ENCODE data around the gene EMX1.

The EMX1 gene

DNA sequence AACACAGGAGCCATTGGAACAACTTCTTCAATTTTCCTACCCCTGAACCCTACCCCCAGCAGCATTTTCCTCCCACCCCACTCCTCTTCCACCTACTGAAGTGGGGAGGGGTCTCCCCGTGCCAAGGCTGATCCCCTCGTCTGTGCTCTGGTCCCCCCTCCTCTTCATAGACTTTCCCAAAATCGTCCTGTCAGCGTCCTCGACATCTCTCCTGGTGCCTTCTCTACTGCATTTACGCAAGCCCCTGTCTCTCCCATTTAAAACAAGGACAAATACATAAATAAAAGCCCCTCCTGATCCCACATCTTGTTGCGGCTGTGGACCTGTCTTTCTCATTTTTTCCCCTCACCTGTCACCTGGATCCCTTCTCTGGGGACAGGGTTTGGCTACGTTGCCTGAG is 42.2 kb downstream of the EMX1 start:
- no peak for DNase-seq (ENCODE audit: low read depth, low spot score)
- no peak overlapping the region for H3K9ac ChIP-seq (ENCODE audit: insufficient read length)
- TF ChIP-seq EZH2 (IDR thresholded peaks at IDR 0.05): no peak

DNA sequence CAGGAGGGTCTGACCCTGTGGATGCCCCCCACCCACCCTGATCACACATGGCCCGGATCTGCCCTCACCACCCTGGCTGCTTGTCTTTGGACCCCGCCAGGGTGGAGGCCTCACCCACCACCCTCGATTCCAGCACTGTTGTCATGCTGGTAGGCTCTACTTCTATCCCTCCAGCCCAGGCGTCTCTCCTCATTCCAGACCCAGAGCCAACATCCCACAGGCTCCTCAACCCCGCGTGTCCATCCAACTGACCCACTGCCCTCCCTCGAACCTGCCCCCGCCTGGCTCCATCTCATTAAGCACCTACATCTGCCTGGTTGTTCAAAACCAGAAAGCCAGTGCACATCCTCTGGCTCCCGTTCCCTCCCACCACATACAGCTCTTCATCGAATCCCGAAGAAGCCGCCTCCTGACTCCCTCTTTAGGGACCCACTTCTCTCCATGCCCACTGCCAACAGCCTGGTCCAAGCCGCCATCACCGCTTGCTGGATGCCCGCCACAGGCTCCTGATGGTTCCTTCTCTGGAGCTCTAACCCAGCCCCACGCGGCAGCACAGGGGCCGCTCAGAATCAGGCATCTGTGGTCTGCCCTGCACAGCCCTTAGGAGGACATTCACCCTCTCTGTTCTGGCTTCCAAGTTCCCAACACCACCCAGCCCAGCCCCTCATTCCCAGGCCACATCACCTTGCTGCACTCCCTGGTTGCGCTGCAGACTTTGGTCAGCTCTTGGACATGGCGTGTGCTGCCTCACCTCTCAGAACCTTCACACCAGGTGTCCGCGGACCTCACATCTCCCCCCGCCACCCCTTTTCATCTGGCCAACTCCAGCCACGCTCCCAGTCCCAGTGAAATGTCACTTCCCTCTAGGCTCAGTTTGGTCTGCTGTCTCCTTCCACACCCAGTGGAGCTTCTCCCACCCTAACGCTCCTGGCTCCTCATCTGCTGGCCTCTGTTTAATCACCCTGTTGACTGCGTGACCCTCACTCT is 43.0 kb downstream of the EMX1 start:
- no peak for DNase-seq (ENCODE audit: low read depth, low spot score)
- Histone ChIP-seq H3K4me3 (no peak overlapping the region), H3K36me3 (ENCODE audit: insufficient read depth, low read length) (no peaks in the 10 kb centered on the region), H3K9ac (ENCODE audit: insufficient read length) (no peak overlapping the region), H3K9me3 (ENCODE audit: low read depth, low read length) (no peaks in the 10 kb centered on the region), H3K27ac (no peak overlapping the region)
- TF ChIP-seq EZH2 (IDR thresholded peaks at IDR 0.05) (no peak), POLR2AphosphoS5 (IDR thresholded peaks at IDR 0.05; ENCODE audit: borderline replicate concordance, low read depth, low read length) (no peak), FOXP2 (optimal IDR thresholded peaks at IDR 0.05; ENCODE audit: control extremely low read depth, extremely low read length, insufficient read depth) (no peak)

More for the DNA sequence above, 42.2 kb downstream of the EMX1 start:
- no peaks in the 10 kb centered on the region for H3K9me3 ChIP-seq (ENCODE audit: low read depth, low read length)
- no peak overlapping the region for H3K4me3 ChIP-seq
- H3K36me3 ChIP-seq (ENCODE audit: insufficient read depth, low read length): no peaks in the 10 kb centered on the region
- no peak overlapping the region for H3K27ac ChIP-seq

DNA sequence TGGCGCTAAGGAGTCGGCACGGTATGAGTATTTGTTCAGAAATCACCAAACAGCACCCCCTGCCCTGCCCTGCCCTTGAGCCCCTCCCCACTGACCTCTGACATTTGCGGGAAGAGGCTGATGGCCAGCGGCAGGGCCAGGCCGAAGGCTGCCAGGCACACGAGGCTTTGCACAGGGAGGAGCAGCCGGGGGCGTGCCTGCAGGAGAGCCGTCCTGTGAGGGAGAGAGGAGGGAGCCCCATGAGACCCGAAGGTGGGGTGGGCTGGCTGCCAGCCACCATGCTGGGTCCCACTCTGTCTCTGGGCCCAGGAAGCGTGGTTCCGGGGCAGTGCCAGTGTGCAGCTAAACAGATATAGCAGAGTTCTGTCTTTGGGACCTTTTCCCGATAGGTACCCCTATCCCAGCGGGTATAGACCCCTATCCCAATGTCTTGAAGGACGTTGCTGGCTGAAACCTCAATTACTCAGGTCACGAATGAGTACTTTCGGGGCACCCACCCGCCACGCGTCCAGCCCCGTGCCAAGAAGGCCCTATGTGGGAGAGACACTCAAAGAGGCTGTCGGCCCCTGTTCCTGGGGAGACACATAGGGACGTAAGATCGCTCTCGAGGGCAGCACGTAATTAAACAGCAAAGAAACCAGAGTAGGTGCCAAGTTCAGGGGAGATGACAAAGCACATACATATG is 43.9 kb downstream of the EMX1 start:
- Histone ChIP-seq H3K36me3 (ENCODE audit: insufficient read depth, low read length) (no peaks in the 10 kb centered on the region), H3K9ac (ENCODE audit: insufficient read length) (no peak overlapping the region), H3K27ac (no peak overlapping the region), H3K4me3 (no peak overlapping the region), H3K9me3 (ENCODE audit: low read depth, low read length) (no peaks in the 10 kb centered on the region)
- DNase-seq (ENCODE audit: low read depth, low spot score): no peak
- TF ChIP-seq POLR2AphosphoS5 (IDR thresholded peaks at IDR 0.05; ENCODE audit: borderline replicate concordance, low read depth, low read length): no peak
- no peak for TF ChIP-seq EZH2 (IDR thresholded peaks at IDR 0.05)
- TF ChIP-seq FOXP2 (optimal IDR thresholded peaks at IDR 0.05; ENCODE audit: control extremely low read depth, extremely low read length, insufficient read depth): no peak

DNA sequence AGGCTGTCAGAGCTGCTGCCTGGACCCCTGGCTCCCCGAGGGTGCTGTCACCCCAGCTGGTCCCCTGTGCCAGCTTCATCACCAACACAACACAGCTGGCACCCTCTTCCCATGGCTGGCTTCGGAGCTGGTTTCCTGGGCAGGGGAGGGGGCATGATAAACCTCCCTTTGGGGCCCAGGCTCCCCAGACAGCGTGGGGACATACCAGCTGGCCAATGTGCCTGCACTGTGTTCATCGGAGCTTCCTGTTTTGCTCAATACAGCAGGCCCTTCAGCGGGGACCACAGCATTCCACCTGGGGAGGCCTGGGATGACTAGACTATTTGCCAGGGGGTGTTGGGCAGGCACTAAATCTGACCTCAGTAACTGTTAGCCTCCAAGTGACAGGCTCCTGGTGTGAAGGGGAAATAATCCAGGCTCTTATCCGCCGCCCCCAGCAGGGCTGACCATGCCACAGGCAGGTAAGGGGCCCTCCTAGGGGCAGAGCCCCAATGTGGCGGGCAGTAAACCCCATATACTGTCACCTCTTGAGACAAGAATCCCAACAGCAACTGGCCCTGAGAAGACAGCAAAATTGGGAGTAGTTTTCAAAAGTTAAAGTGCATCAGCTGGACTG is 44.6 kb downstream of the EMX1 start:
- no peak for DNase-seq (ENCODE audit: low read depth, low spot score)
- H3K9ac ChIP-seq (ENCODE audit: insufficient read length): no peak overlapping the region
- no peak overlapping the region for H3K4me3 ChIP-seq
- H3K36me3 ChIP-seq (ENCODE audit: insufficient read depth, low read length): no peaks in the 10 kb centered on the region
- H3K9me3 ChIP-seq (ENCODE audit: low read depth, low read length): no peaks in the 10 kb centered on the region
- TF ChIP-seq FOXP2 (optimal IDR thresholded peaks at IDR 0.05; ENCODE audit: control extremely low read depth, extremely low read length, insufficient read depth): no peak
- TF ChIP-seq POLR2AphosphoS5 (IDR thresholded peaks at IDR 0.05; ENCODE audit: borderline replicate concordance, low read depth, low read length): no peak
- no peak for TF ChIP-seq EZH2 (IDR thresholded peaks at IDR 0.05)
- no peak overlapping the region for H3K27ac ChIP-seq

DNA sequence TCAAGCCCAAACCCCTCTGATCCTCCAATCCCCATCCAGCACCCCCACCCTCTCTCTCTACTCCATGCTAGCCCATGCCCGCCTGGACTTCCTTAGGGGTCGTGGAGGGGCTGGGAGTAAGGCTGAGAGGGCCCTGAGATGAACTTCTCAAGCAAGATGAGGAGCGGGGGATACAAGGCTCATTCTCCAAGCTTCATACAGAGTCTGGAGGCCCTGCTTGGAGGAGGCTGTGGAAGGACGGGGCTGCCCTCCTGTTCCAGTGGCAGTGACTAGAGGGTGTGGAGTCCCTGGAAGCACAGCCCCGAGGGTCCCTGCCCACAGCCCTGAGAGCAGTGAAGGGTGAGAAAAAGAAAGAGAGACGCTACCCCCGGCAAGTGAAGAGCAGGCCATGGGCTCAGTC is 45.6 kb downstream of the EMX1 start:
- no peak for TF ChIP-seq FOXP2 (optimal IDR thresholded peaks at IDR 0.05; ENCODE audit: control extremely low read depth, extremely low read length, insufficient read depth)
- no peak for TF ChIP-seq POLR2AphosphoS5 (IDR thresholded peaks at IDR 0.05; ENCODE audit: borderline replicate concordance, low read depth, low read length)
- TF ChIP-seq EZH2 (IDR thresholded peaks at IDR 0.05): no peak
- H3K36me3 ChIP-seq (ENCODE audit: insufficient read depth, low read length): no peaks in the 10 kb centered on the region
- no peak overlapping the region for H3K27ac ChIP-seq
- no peaks in the 10 kb centered on the region for H3K9me3 ChIP-seq (ENCODE audit: low read depth, low read length)
- H3K4me3 ChIP-seq: no peak overlapping the region
- DNase-seq (ENCODE audit: low read depth, low spot score): no peak
- no peak overlapping the region for H3K9ac ChIP-seq (ENCODE audit: insufficient read length)

DNA sequence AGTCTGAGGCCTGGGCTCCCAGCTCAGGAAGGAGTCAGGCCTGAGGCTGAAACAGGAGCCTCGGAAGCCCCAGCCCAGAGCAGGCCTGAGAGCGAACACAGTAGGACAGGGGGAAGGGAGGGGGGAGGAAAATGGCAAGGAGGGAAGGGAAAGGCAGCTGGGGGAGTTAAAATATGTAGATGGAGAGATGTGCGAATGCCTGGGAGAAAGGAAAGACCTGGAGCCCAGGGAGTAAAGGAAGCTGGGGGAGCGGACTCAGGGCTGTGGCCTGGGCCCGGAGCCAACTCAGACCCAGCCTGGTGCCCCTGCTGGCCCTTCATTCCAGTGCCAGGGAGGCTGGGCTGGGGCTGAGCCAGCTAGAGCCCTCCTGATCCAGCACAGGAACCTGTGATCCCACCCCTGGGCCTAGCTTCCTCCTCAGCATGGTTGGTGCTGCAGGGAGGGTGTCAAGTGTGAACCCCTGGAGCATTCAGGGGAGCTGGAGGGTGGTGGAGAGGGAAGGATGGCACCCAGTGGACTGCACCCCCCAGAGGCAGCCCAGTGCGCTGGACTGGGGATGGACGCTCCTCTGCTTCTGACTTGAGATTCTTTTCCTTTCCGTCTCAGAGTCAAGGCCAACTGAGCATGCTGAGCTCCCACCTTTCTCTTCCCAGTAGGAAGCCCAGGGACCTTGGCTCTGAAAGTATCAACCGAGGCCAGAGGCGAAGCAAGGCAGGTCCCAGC is 46.3 kb downstream of the EMX1 start:
- no peak overlapping the region for H3K4me3 ChIP-seq
- no peaks in the 10 kb centered on the region for H3K9me3 ChIP-seq (ENCODE audit: low read depth, low read length)
- no peak for DNase-seq (ENCODE audit: low read depth, low spot score)
- no peak overlapping the region for H3K27ac ChIP-seq
- H3K9ac ChIP-seq (ENCODE audit: insufficient read length): no peak overlapping the region
- TF ChIP-seq POLR2AphosphoS5 (IDR thresholded peaks at IDR 0.05; ENCODE audit: borderline replicate concordance, low read depth, low read length) (no peak), EZH2 (IDR thresholded peaks at IDR 0.05) (no peak), FOXP2 (optimal IDR thresholded peaks at IDR 0.05; ENCODE audit: control extremely low read depth, extremely low read length, insufficient read depth) (no peak)
- H3K36me3 ChIP-seq (ENCODE audit: insufficient read depth, low read length): no peaks in the 10 kb centered on the region

DNA sequence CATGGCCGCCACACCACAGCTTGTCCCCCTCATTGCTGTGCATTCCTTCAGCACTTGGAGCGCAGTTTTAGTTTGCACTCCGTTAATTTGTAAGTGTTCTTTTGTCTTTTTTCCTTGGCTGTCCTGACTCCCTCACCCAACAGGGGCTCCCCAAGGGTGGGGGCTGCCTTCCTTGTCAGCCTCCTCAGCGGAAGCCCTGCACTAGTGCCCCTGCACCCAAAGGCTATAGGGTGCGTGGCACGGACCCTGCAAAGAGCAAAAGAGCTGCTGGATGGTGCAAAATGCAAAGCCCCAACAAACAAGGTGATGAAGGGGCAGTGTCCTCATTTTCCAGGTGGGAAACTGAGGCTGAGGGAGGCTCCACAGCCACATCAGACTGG is 46.8 kb downstream of the EMX1 start:
- Histone ChIP-seq H3K36me3 (ENCODE audit: insufficient read depth, low read length) (no peaks in the 10 kb centered on the region), H3K4me3 (no peak overlapping the region), H3K27ac (no peak overlapping the region), H3K9ac (ENCODE audit: insufficient read length) (no peak overlapping the region), H3K9me3 (ENCODE audit: low read depth, low read length) (no peaks in the 10 kb centered on the region)
- TF ChIP-seq EZH2 (IDR thresholded peaks at IDR 0.05) (no peak), FOXP2 (optimal IDR thresholded peaks at IDR 0.05; ENCODE audit: control extremely low read depth, extremely low read length, insufficient read depth) (no peak), POLR2AphosphoS5 (IDR thresholded peaks at IDR 0.05; ENCODE audit: borderline replicate concordance, low read depth, low read length) (no peak)
- DNase-seq (ENCODE audit: low read depth, low spot score): no peak

DNA sequence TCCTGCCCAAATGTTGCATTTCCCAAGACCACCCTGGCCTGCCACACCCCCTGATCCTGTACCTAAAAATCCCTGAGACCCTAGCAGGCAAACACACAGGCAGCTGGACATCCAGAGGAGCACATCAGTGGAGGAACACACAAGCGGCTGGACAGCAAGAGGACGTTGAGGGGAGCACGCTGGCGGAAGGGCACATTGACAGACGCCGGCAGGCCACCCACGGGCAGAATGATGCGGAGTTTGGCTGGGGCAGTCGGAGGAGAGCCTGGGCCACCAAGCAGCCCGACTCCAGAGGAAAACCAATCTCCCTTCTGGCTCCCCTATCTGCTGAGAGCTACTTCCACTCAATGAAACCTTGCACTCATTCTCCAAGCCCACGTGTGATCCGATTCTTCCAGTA is 47.7 kb downstream of the EMX1 start:
- DNase-seq (ENCODE audit: low read depth, low spot score): no peak
- H3K36me3 ChIP-seq (ENCODE audit: insufficient read depth, low read length): no peaks in the 10 kb centered on the region
- H3K9ac ChIP-seq (ENCODE audit: insufficient read length): no peak overlapping the region
- H3K9me3 ChIP-seq (ENCODE audit: low read depth, low read length): no peaks in the 10 kb centered on the region
- no peak overlapping the region for H3K4me3 ChIP-seq
- H3K27ac ChIP-seq: no peak overlapping the region
- TF ChIP-seq EZH2 (IDR thresholded peaks at IDR 0.05) (no peak), FOXP2 (optimal IDR thresholded peaks at IDR 0.05; ENCODE audit: control extremely low read depth, extremely low read length, insufficient read depth) (no peak), POLR2AphosphoS5 (IDR thresholded peaks at IDR 0.05; ENCODE audit: borderline replicate concordance, low read depth, low read length) (no peak)

Data from SK-N-MC (cell line).